GM23248 (cell line): Measurements from ENCODE around the gene SPON2. TPM values are rescaled to one million over a fixed set of nuclear protein-coding genes. Genes with fewer than 3 reads are reported as not detected.

Experiments used
- DNase-seq: peaks from one replicate; pipeline ENCODE4 v3.0.0-alpha.2; 2015
- H2AFZ ChIP-seq: fragments of 200-600 bp; sonication (generic); 2 replicates; pipeline ENCODE4 v1.6.1; 2016; ENCODE audit warnings: antibody characterized with exemption
- H3F3A ChIP-seq: fragments of 200-600 bp; sonication (generic); 2 replicates; pipeline ENCODE4 v1.6.1; 2016; ENCODE audit warnings: mild to moderate bottlenecking, antibody characterized with exemption, mixed run types; ENCODE audit not compliant: insufficient read depth
- H3K27ac ChIP-seq: fragments of 200-600 bp; sonication (generic); 2 replicates; pipeline ENCODE4 v1.5.1; 2016; ENCODE audit warnings: mild to moderate bottlenecking
- H3K27me3 ChIP-seq: fragments of 200-600 bp; sonication (generic); replicated peaks from 2 replicates; pipeline ENCODE4 v1.6.1; 2016; ENCODE audit warnings: mild to moderate bottlenecking; ENCODE audit not compliant: insufficient read depth
- H3K36me3 ChIP-seq: fragments of 200-600 bp; sonication (generic); 2 replicates; pipeline ENCODE4 v1.6.1; 2016; ENCODE audit warnings: low read depth, mild to moderate bottlenecking
- H3K4me1 ChIP-seq: fragments of 200-600 bp; sonication (generic); 2 replicates; pipeline ENCODE4 v1.6.1; 2016; ENCODE audit warnings: mild to moderate bottlenecking; ENCODE audit not compliant: insufficient read depth
- H3K4me2 ChIP-seq: fragments of 200-600 bp; sonication (generic); one replicate; pipeline ENCODE4 v1.6.1; 2016; ENCODE audit warnings: mild to moderate bottlenecking; ENCODE audit not compliant: unreplicated experiment
- H3K4me3 ChIP-seq: fragments of 200-600 bp; sonication (generic); 2 replicates; pipeline ENCODE4 v1.5.1; 2016; ENCODE audit warnings: mild to moderate bottlenecking
- H3K79me2 ChIP-seq: fragments of 200-600 bp; sonication (generic); 2 replicates; pipeline ENCODE4 v1.6.1; 2016; ENCODE audit warnings: mild to moderate bottlenecking; ENCODE audit not compliant: insufficient read depth
- H3K9ac ChIP-seq: fragments of 200-600 bp; sonication (generic); 2 replicates; pipeline ENCODE4 v1.6.1; 2016; ENCODE audit warnings: mild to moderate bottlenecking
- H3K9me2 ChIP-seq: fragments of 200-600 bp; sonication (generic); 2 replicates; pipeline ENCODE4 v1.6.1; 2016; ENCODE audit warnings: mixed run types, mild to moderate bottlenecking, moderate library complexity; ENCODE audit not compliant: insufficient read depth
- H3K9me3 ChIP-seq: fragments of 200-600 bp; sonication (generic); one replicate; pipeline ENCODE4 v1.6.1; 2017; ENCODE audit warnings: low read depth
- H4K20me1 ChIP-seq: fragments of 200-600 bp; sonication (generic); 2 replicates; pipeline ENCODE4 v1.6.0; 2016; ENCODE audit not compliant: insufficient read depth
- EZH2 ChIP-seq: fragments of 200-600 bp; sonication (generic); IDR thresholded peaks from 2 replicates; pipeline ENCODE4 v1.6.1; 2018; ENCODE audit warnings: antibody characterized with exemption, mild to moderate bottlenecking; ENCODE audit not compliant: insufficient read depth, poor library complexity, severe bottlenecking
- EZH2phosphoT487 ChIP-seq: fragments of 200-600 bp; sonication (generic); IDR thresholded peaks from 2 replicates; pipeline ENCODE4 v1.6.1; 2018; ENCODE audit warnings: antibody characterized with exemption, moderate library complexity, mild to moderate bottlenecking, low read depth; ENCODE audit not compliant: insufficient read depth
- WGBS, 2 experiments: methylation state at CpG; one replicate each; pipeline ENCODE4 v1.1.6; 2015 to 2017; ENCODE audit warnings: low lambda C conversion rate in 2 of 2, low coverage in 1 of 2; ENCODE audit errors: missing lambda C conversion rate in 2 of 2; 5-methylcytosine and 5-hydroxymethylcytosine counted together
- in situ Hi-C: fragments of 300-500 bp; cut with MboI; formaldehyde crosslinking; loops from 2 replicates; pipeline ENCODE4 v1.15.0; 2020
- polyA plus RNA-seq: library from polyadenylated mRNA; unstranded; fragments of >200 nt; fragmentation: Nextera tagmentation; extraction: Ambion mirVana; gene quantifications from 2 replicates; pipeline ENCODE4 v1.2.1, GENCODE V29; 2016
- total RNA-seq: library from RNA; depleted of rRNA; stranded (reverse); fragments of >200 nt; shearing (Covaris generic); gene quantifications from 2 replicates; pipeline ENCODE4 v1.2.3, GENCODE V29; 2014

The SPON2 gene
- total and polyA plus RNA-seq, 2 experiments from 2014 or later = 5.7 to 6.2 TPM

- peaks cover 7% of the 10 kb centered on the region for H3K79me2 ChIP-seq
- no peak for TF ChIP-seq EZH2
- no peaks in the 10 kb centered on the region for H3K27me3 ChIP-seq
- no peak overlapping the region for H3K27ac ChIP-seq
- in situ Hi-C loops = no loop called here
- no peaks in the 10 kb centered on the region for H3F3A ChIP-seq
- H4K20me1 ChIP-seq = no peaks in the 10 kb centered on the region
- no peak overlapping the region for H2AFZ ChIP-seq
- no peak overlapping the region for H3K4me2 ChIP-seq
- DNase-seq = no peak
- no peaks in the 10 kb centered on the region for H3K9me2 ChIP-seq
- H3K36me3 ChIP-seq = peaks cover 7% of the 10 kb centered on the region; the same call in 1 of the 2 replicates
- H3K9ac ChIP-seq = no peak overlapping the region
- H3K4me3 ChIP-seq = no peak overlapping the region
- WGBS, 2 experiments = 91 to 92% methylated on average over 21 of the region's 21 CpGs
- H3K4me1 ChIP-seq = no peaks in the 10 kb centered on the region
- H3K9me3 ChIP-seq = no peaks in the 10 kb centered on the region
Measured at GRCh38 chr4:1218634-1219565, 46.5 kb upstream of the SPON2 start.

DNA sequence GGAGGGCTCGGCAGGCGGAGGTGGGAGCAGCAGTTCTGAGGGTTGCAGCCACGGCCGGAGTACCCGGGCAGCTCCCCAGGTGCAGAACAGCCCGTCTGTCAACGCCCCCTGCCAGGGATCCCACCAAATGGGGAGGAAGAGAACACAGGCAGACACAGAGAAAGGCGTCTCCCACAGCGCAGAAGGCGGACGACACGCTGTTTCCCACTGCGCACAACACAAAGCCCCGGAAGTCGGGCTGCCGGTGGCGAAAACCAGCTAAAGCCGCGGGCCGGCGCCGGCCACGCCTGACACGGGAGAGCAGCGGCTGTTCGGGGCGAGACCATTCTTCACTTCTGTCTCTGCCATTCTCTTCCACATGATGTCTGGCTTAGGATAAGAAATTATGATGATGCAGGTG, 45.0 kb upstream of the SPON2 start:
- no peaks in the 10 kb centered on the region for H3K9me3 ChIP-seq
- peaks cover 7% of the 10 kb centered on the region; the same call in 1 of the 2 replicates for H3K36me3 ChIP-seq
- no peak overlapping the region for H3K4me2 ChIP-seq
- no peak overlapping the region for H3K9ac ChIP-seq
- in situ Hi-C loops = no loop called here
- no peak for TF ChIP-seq EZH2phosphoT487
- TF ChIP-seq EZH2 = no peak
- H3K27ac ChIP-seq = no peak overlapping the region
- H3K27me3 ChIP-seq = no peaks in the 10 kb centered on the region
- no peaks in the 10 kb centered on the region for H3K9me2 ChIP-seq
- no peaks in the 10 kb centered on the region for H3F3A ChIP-seq
- no peak overlapping the region for H3K4me3 ChIP-seq
- H4K20me1 ChIP-seq = no peaks in the 10 kb centered on the region
- DNase-seq = no peak
- H3K4me1 ChIP-seq = no peaks in the 10 kb centered on the region
- H3K79me2 ChIP-seq = peaks cover 7% of the 10 kb centered on the region
- no peak overlapping the region for H2AFZ ChIP-seq
- 89 to 93% methylated on average over 21 to 27 of the region's 27 CpGs for WGBS, 2 experiments

- no peak overlapping the region for H3K4me2 ChIP-seq
- no peaks in the 10 kb centered on the region for H3K9me2 ChIP-seq
- TF ChIP-seq EZH2 = no peak
- no peak for TF ChIP-seq EZH2phosphoT487
- no peak overlapping the region for H3K9ac ChIP-seq
- 93 to 96% methylated on average over 15 to 21 of the region's 21 CpGs for WGBS, 2 experiments
- H3K4me3 ChIP-seq = no peak overlapping the region
- no peak overlapping the region for H3K27ac ChIP-seq
- no peaks in the 10 kb centered on the region for H3K4me1 ChIP-seq
- in situ Hi-C loops = no loop called here
- H2AFZ ChIP-seq = no peak overlapping the region
- H3K9me3 ChIP-seq = no peaks in the 10 kb centered on the region
- DNase-seq = no peak
- peaks cover 7% of the 10 kb centered on the region for H3K79me2 ChIP-seq
- no peaks in the 10 kb centered on the region for H3K27me3 ChIP-seq
- no peaks in the 10 kb centered on the region for H4K20me1 ChIP-seq
- H3K36me3 ChIP-seq = peaks cover 7% of the 10 kb centered on the region; the same call in 1 of the 2 replicates
- no peaks in the 10 kb centered on the region for H3F3A ChIP-seq
Measured at GRCh38 chr4:1216869-1217294, 44.5 kb upstream of the SPON2 start.

DNA sequence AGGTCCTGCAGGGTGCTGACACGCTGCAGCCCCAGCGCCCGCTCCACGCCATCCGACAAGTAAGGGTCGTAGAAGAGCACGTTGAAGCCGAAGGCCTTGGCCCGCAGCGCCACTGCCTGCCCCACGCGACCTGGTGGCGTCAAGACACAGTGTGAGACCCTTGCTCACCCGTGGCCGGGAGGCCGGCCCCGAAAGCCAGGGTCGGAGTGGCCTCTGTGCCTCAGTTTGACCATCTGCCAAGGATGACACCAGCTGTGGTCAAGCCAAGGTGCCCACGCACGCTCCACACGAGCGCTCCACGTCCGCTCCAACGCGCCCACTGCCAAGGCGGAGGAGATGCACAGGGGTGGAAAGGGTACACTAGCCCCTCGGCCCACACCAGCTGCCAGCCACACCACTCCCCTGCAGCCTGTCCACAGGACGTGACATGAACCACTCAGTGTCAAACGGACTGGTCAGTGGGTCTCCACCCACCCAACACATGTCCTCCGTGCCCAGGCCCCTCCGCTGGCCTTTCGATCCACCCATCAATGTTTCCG, 43.8 kb upstream of the SPON2 start:
- in situ Hi-C loops = no loop called here
- Histone ChIP-seq H3K9me2 (no peaks in the 10 kb centered on the region), H3K36me3 (peaks cover 5% of the 10 kb centered on the region; the same call in 1 of the 2 replicates), H3F3A (no peaks in the 10 kb centered on the region), H3K4me3 (no peak overlapping the region), H2AFZ (no peak overlapping the region), H3K9ac (no peak overlapping the region), H3K27ac (no peak overlapping the region), H3K9me3 (no peaks in the 10 kb centered on the region), H4K20me1 (no peaks in the 10 kb centered on the region), H3K4me2 (no peak overlapping the region), H3K79me2 (peaks cover 7% of the 10 kb centered on the region), H3K4me1 (no peaks in the 10 kb centered on the region), H3K27me3 (no peaks in the 10 kb centered on the region)
- 95% methylated on average over 22 to 34 of the region's 34 CpGs for WGBS, 2 experiments
- no peak for TF ChIP-seq EZH2phosphoT487
- TF ChIP-seq EZH2 = no peak
- no peak for DNase-seq
